Left hindlimb (tissue), 1 donor: ENCODE measurements around the gene GPBP1.
A peak's percentile ranks its signal among the peaks of the same experiment; 100 is the strongest.
"Not testable (repeated sequence)": the region's sequence is repeated elsewhere in the genome, so short reads cannot be mapped to it uniquely, and the experiment has no call there.

ENCODE experiments used
- DNase-seq: peaks from one replicate; pipeline ENCODE4 v3.0.0-alpha.2; 2018

GPBP1 gene

GRCh38 chr5:57292336-57292735 is 118.5 kb downstream of the GPBP1 start:
- DNase-seq, result no peak

GRCh38 chr5:57298295-57298984 is 124.6 kb downstream of the GPBP1 start:
- peak; percentile 80 for DNase-seq

- DNase-seq, result peak; percentile 45
Measured at GRCh38 chr5:57298985-57299491, 125.2 kb downstream of the GPBP1 start.

- DNase-seq, result no peak
Measured at GRCh38 chr5:57299986-57300385, 126.1 kb downstream of the GPBP1 start.

- no peak for DNase-seq
Measured at GRCh38 chr5:57302164-57302563, 128.3 kb downstream of the GPBP1 start.

- no peak for DNase-seq
Measured at GRCh38 chr5:57302643-57303042, 128.8 kb downstream of the GPBP1 start.

- DNase-seq, result no peak
Measured at GRCh38 chr5:57303985-57304384, 130.1 kb downstream of the GPBP1 start.

- no peak for DNase-seq
Measured at GRCh38 chr5:57304931-57305330, 131.1 kb downstream of the GPBP1 start.

GRCh38 chr5:57306359-57306758 is 132.5 kb downstream of the GPBP1 start:
- DNase-seq, result no peak

GRCh38 chr5:57307516-57307915 is 133.7 kb downstream of the GPBP1 start:
- DNase-seq, result no peak

- not testable (repeated sequence) for DNase-seq
Measured at GRCh38 chr5:57309022-57309421, 135.2 kb downstream of the GPBP1 start.

GRCh38 chr5:57311251-57311650 is 137.4 kb downstream of the GPBP1 start:
- DNase-seq, result no peak

- DNase-seq, result no peak
Measured at GRCh38 chr5:57311921-57312735, 138.3 kb downstream of the GPBP1 start.

- no peak for DNase-seq
Measured at GRCh38 chr5:57313716-57314115, 139.9 kb downstream of the GPBP1 start.
